Measurements from ENCODE around the gene GPR84.

- no peak for TF ChIP-seq POLR2A (IDR thresholded peaks at IDR 0.05)
- TF ChIP-seq POLR2AphosphoS5 (IDR thresholded peaks at IDR 0.05): no peak
- TF ChIP-seq CTCF (IDR thresholded peaks at IDR 0.05): no peak
- no peak for TF ChIP-seq EP300 (IDR thresholded peaks at IDR 0.05)
Observed at GRCh38 chr12:54329759-54330158, 34.5 kb downstream of the GPR84 start.

Data from sigmoid colon (tissue), 4 donors.